ENCODE results near the gene P2RX1. TPM values are rescaled to one million over a fixed set of nuclear protein-coding genes. Genes with fewer than 3 reads are reported as not detected.

Gene P2RX1
- total and polyA plus RNA-seq, 2 experiments from 2014 or later = 0.31 to 2.2 TPM

GRCh38 chr17:3943240-3943891, 27.1 kb upstream of the P2RX1 start:
- Histone ChIP-seq H3K27ac (ENCODE audit: low read depth) (no peak overlapping the region), H3K4me3 (no peak overlapping the region), H3F3A (replicated peaks; ENCODE audit: low read depth) (no peaks in the 10 kb centered on the region), H3K9me2 (ENCODE audit: insufficient read depth) (no peaks in the 10 kb centered on the region), H4K20me1 (replicated peaks; ENCODE audit: insufficient read depth) (no peaks in the 10 kb centered on the region), H3K36me3 (ENCODE audit: insufficient read depth) (no peaks in the 10 kb centered on the region), H2AFZ (no peak overlapping the region), H3K4me2 (no peak overlapping the region), H3K79me2 (replicated peaks; ENCODE audit: insufficient read depth) (no peaks in the 10 kb centered on the region), H3K4me1 (ENCODE audit: insufficient read depth) (peaks cover 5% of the 10 kb centered on the region), H3K27me3 (ENCODE audit: insufficient read depth) (no peaks in the 10 kb centered on the region)
- Mint-ChIP-seq H3K4me1 (peaks cover 7% of the 10 kb centered on the region), H3K36me3 (ENCODE audit: low read depth) (peaks cover 3% of the 10 kb centered on the region; the same call in 1 of the 3 replicates), H3K27ac (no peak overlapping the region), H3K9me3 (no peaks in the 10 kb centered on the region; the same call in 2 of the 3 replicates), H3K4me3 (no peak overlapping the region), H3K27me3 (ENCODE audit: insufficient read depth, low read depth, poor library complexity) (peaks cover 12% of the 10 kb centered on the region)
- ATAC-seq = no peak
- no peak for TF ChIP-seq CTCF (conservative IDR thresholded peaks at IDR 0.05; ENCODE audit: low read depth in 2 of 2)
- no peak for TF ChIP-seq EZH2 (IDR thresholded peaks at IDR 0.05; ENCODE audit: low read depth, unreplicated experiment)
- TF ChIP-seq STAT1 (IDR thresholded peaks at IDR 0.05; ENCODE audit: unreplicated experiment) = no peak
- DNase-seq (ENCODE audit: low spot score) = no peak

- Histone ChIP-seq H3K4me1 (ENCODE audit: insufficient read depth) (peaks cover 5% of the 10 kb centered on the region), H4K20me1 (replicated peaks; ENCODE audit: insufficient read depth) (no peaks in the 10 kb centered on the region), H2AFZ (no peak overlapping the region), H3K36me3 (ENCODE audit: insufficient read depth) (no peaks in the 10 kb centered on the region), H3K79me2 (replicated peaks; ENCODE audit: insufficient read depth) (no peaks in the 10 kb centered on the region), H3K9me2 (ENCODE audit: insufficient read depth) (no peaks in the 10 kb centered on the region), H3F3A (replicated peaks; ENCODE audit: low read depth) (no peaks in the 10 kb centered on the region), H3K27me3 (ENCODE audit: insufficient read depth) (no peaks in the 10 kb centered on the region), H3K4me3 (no peak overlapping the region), H3K27ac (ENCODE audit: low read depth) (no peak overlapping the region), H3K4me2 (no peak overlapping the region)
- Mint-ChIP-seq H3K27ac (no peak overlapping the region), H3K9me3 (no peaks in the 10 kb centered on the region; the same call in 2 of the 3 replicates), H3K36me3 (ENCODE audit: low read depth) (peaks cover 12% of the 10 kb centered on the region; the same call in 1 of the 3 replicates), H3K4me1 (peaks cover 7% of the 10 kb centered on the region), H3K4me3 (no peak overlapping the region), H3K27me3 (ENCODE audit: insufficient read depth, low read depth, poor library complexity) (peaks cover 12% of the 10 kb centered on the region)
- DNase-seq (ENCODE audit: low spot score) (no peak), ATAC-seq (no peak)
- TF ChIP-seq STAT1 (IDR thresholded peaks at IDR 0.05; ENCODE audit: unreplicated experiment) (no peak), NANOG (IDR thresholded peaks at IDR 0.05; ENCODE audit: borderline replicate concordance) (no peak), CTCF (conservative IDR thresholded peaks at IDR 0.05; ENCODE audit: low read depth in 2 of 2) (no peak), EZH2 (IDR thresholded peaks at IDR 0.05; ENCODE audit: low read depth, unreplicated experiment) (no peak), POLR2AphosphoS5 (IDR thresholded peaks at IDR 0.05; ENCODE audit: low read depth) (no peak), ETS1 (IDR thresholded peaks at IDR 0.05) (no peak), EZH2phosphoT487 (IDR thresholded peaks at IDR 0.05; ENCODE audit: unreplicated experiment) (no peak), ZNF114 (CRISPR knock-in tag; IDR thresholded peaks at IDR 0.05) (no peak)
These were observed 24.9 kb upstream of the P2RX1 start for GRCh38 chr17:3940965-3941698.
